Liver (tissue), 9 donors: ENCODE results near the gene MYO16. TPM values are rescaled to one million over a fixed set of nuclear protein-coding genes. Genes with fewer than 3 reads are reported as not detected.

ENCODE experiments used
- DNase-seq: peaks from one replicate; pipeline ENCODE4 v3.0.0-alpha.2; 2017; ENCODE audit warnings: low spot score
- H3K27ac ChIP-seq, 2 donors: one replicate each; pipeline ENCODE4 v1.7.0; 2013; ENCODE audit warnings: inconsistent platforms in 2 of 2, low read length in 2 of 2, control low read depth in 1 of 2, low read depth in 1 of 2, mild to moderate bottlenecking in 1 of 2
- H3K27me3 ChIP-seq, 4 donors: one replicate each; pipeline versions ENCODE4 v1.6.1 to v1.7.0; 2013; ENCODE audit warnings: low read length in 3 of 4, inconsistent platforms in 1 of 4, mild to moderate bottlenecking in 1 of 4, moderate library complexity in 1 of 4; ENCODE audit not compliant: control insufficient read depth in 4 of 4, insufficient read depth in 4 of 4
- H3K36me3 ChIP-seq, 4 donors: one replicate each; pipeline versions ENCODE4 v1.6.1 to v1.7.0; 2013; ENCODE audit warnings: low read length in 3 of 4, mild to moderate bottlenecking in 3 of 4, low read depth in 1 of 4, moderate library complexity in 1 of 4; ENCODE audit not compliant: control insufficient read depth in 4 of 4, insufficient read depth in 3 of 4
- H3K4me1 ChIP-seq, 4 donors: one replicate each; pipeline versions ENCODE4 v1.6.1 to v1.7.0; 2013; ENCODE audit warnings: low read length in 3 of 4, mild to moderate bottlenecking in 3 of 4, moderate library complexity in 1 of 4; ENCODE audit not compliant: control insufficient read depth in 4 of 4, insufficient read depth in 4 of 4
- H3K4me3 ChIP-seq, 3 donors: one replicate each; pipeline versions ENCODE4 v1.6.1 to v1.7.0; 2013; ENCODE audit warnings: low read length in 3 of 3, control low read depth in 1 of 3, low read depth in 1 of 3, mild to moderate bottlenecking in 1 of 3
- H3K9ac ChIP-seq, 2 donors: one replicate each; pipeline ENCODE4 v1.7.0; 2013; ENCODE audit warnings: low read length in 2 of 2, mild to moderate bottlenecking in 2 of 2, moderate library complexity in 2 of 2, control low read depth in 1 of 2, low read depth in 1 of 2
- H3K9me3 ChIP-seq, 4 donors: one replicate each; pipeline versions ENCODE4 v1.6.1 to v1.7.0; 2013; ENCODE audit warnings: low read length in 3 of 4; ENCODE audit not compliant: control insufficient read depth in 4 of 4
- ATF3 ChIP-seq: IDR thresholded peaks from 2 replicates; pipeline ENCODE4 v1.6.1; 2016; ENCODE audit warnings: antibody characterized with exemption
- CTCF ChIP-seq: fragments of 150-350 bp; IDR thresholded peaks from 2 replicates; pipeline ENCODE4 v1.5.1; 2017; ENCODE audit warnings: improper control_type of control experiment, low read depth, low read length; ENCODE audit not compliant: missing input control
- EGR1 ChIP-seq, 2 donors: IDR thresholded peaks; 2 replicates each; pipeline ENCODE4 v1.6.1; 2016 to 2018; ENCODE audit warnings: antibody characterized with exemption in 2 of 2, low read depth in 2 of 2
- FOXA2 ChIP-seq: IDR thresholded peaks from 2 replicates; pipeline ENCODE4 v1.6.1; 2016; ENCODE audit warnings: antibody characterized with exemption
- GABPA ChIP-seq, 2 donors: IDR thresholded peaks in 1 of 2; conservative IDR thresholded peaks in 1 of 2; 2 replicates each; pipeline ENCODE4 v1.6.1; 2016; ENCODE audit warnings: antibody characterized with exemption in 2 of 2, mild to moderate bottlenecking in 1 of 2, moderate library complexity in 1 of 2
- JUND ChIP-seq, 2 donors: IDR thresholded peaks; 2 replicates each; pipeline ENCODE4 v1.6.1; 2016; ENCODE audit warnings: antibody characterized with exemption in 2 of 2
- MAX ChIP-seq: IDR thresholded peaks from 2 replicates; pipeline ENCODE4 v1.6.1; 2016; ENCODE audit warnings: antibody characterized with exemption
- NR2F2 ChIP-seq: IDR thresholded peaks from 2 replicates; pipeline ENCODE4 v1.6.1; 2016; ENCODE audit warnings: antibody characterized with exemption
- RAD21 ChIP-seq, 2 donors: IDR thresholded peaks; 2 replicates each; pipeline ENCODE4 v1.6.1; 2016; ENCODE audit warnings: antibody characterized with exemption in 2 of 2, mild to moderate bottlenecking in 2 of 2
- REST ChIP-seq: IDR thresholded peaks from 2 replicates; pipeline ENCODE4 v1.6.1; 2016; ENCODE audit warnings: antibody characterized with exemption, mild to moderate bottlenecking
- RXRA ChIP-seq, 2 donors: IDR thresholded peaks; 2 replicates each; pipeline ENCODE4 v1.6.1; 2017 to 2018; ENCODE audit warnings: antibody characterized with exemption in 2 of 2, mild to moderate bottlenecking in 1 of 2
- SP1 ChIP-seq: IDR thresholded peaks from 2 replicates; pipeline ENCODE4 v1.6.1; 2018; ENCODE audit warnings: antibody characterized with exemption, mild to moderate bottlenecking
- ZBTB33 ChIP-seq: IDR thresholded peaks from 2 replicates; pipeline ENCODE4 v1.6.1; 2016; ENCODE audit warnings: antibody characterized with exemption
- WGBS: extraction: QIAGEN DNeasy Blood & Tissue Kit; methylation state at CpG from one replicate; pipeline ENCODE4 v1.1.7; 2013; 5-methylcytosine and 5-hydroxymethylcytosine counted together
- polyA plus RNA-seq, 2 donors: library from polyadenylated mRNA; stranded (reverse) in 1 of 2; unstranded in 1 of 2; fragments of 200-250 nt in 1 of 2; fragments of >200 nt in 1 of 2; fragmentation: Nextera tagmentation in 1 of 2; extraction: Ambion mirVana in 1 of 2; gene quantifications; one replicate each; pipeline versions ENCODE4 v1.2.1 to v1.2.3, GENCODE V29; 2013 to 2015
- total RNA-seq, 2 donors: library from RNA; depleted of rRNA; stranded (reverse); fragments of >200 nt; gene quantifications; one replicate each; pipeline ENCODE4 v1.2.3, GENCODE V29; 2014
- donor health status: healthy.
- donor health status: healthy.
- donor health status: healthy.
- donor health status: healthy.
- donor health status: healthy.

MYO16 gene
- total and polyA plus RNA-seq, 4 donors = 0.37 to 1.1 (median 0.68) TPM

GRCh38 chr13:108933061-108933460, 303.6 kb downstream of the MYO16 start:
- no peaks in the 10 kb centered on the region for H3K9me3 ChIP-seq
- DNase-seq = no peak
- no peak overlapping the region for H3K4me3 ChIP-seq
- H3K27ac ChIP-seq = no peak overlapping the region
- H3K27me3 ChIP-seq = no peaks in the 10 kb centered on the region
- H3K36me3 ChIP-seq = no peaks in the 10 kb centered on the region
- TF ChIP-seq RAD21 (IDR thresholded peaks at IDR 0.05) (no peak), EGR1 (IDR thresholded peaks at IDR 0.05; ENCODE audit: low read depth in 2 of 2) (no peak), MAX (no peak), JUND (IDR thresholded peaks at IDR 0.05) (no peak), ATF3 (no peak), CTCF (no peak), FOXA2 (no peak), NR2F2 (no peak), ZBTB33 (no peak), GABPA (IDR thresholded peaks at IDR 0.05 in 1 of 2, conservative IDR thresholded peaks at IDR 0.05 in 1 of 2) (no peak), RXRA (IDR thresholded peaks at IDR 0.05) (no peak), REST (no peak), SP1 (no peak)
- H3K9ac ChIP-seq = no peak overlapping the region
- H3K4me1 ChIP-seq = no peaks in the 10 kb centered on the region

- Histone ChIP-seq H3K36me3 (no peaks in the 10 kb centered on the region), H3K27ac (no peak overlapping the region), H3K9ac (no peak overlapping the region), H3K9me3 (no peaks in the 10 kb centered on the region), H3K27me3 (no peaks in the 10 kb centered on the region), H3K4me1 (no peaks in the 10 kb centered on the region), H3K4me3 (no peak overlapping the region)
- no peak for DNase-seq
- TF ChIP-seq EGR1 (IDR thresholded peaks at IDR 0.05; ENCODE audit: low read depth in 2 of 2) = no peak
- no peak for TF ChIP-seq ZBTB33
- 96% methylated on average over 1 of the region's 1 CpG for WGBS
Observed at GRCh38 chr13:108938155-108938554, 308.7 kb downstream of the MYO16 start.
